ENCODE data around the gene THOC5. TPM values are rescaled to one million over a fixed set of nuclear protein-coding genes. Genes with fewer than 3 reads are reported as not detected.

Gene THOC5
- total RNA-seq, 1 donor from 2014 or later, result 30.3 TPM

GRCh38 chr22:29476116-29476515, 77.4 kb downstream of the THOC5 start:
- DNase-seq, result no peak

GRCh38 chr22:29475550-29475949, 78.0 kb downstream of the THOC5 start:
- no peak for DNase-seq

GRCh38 chr22:29473001-29473400, 80.6 kb downstream of the THOC5 start:
- no peak for DNase-seq

GRCh38 chr22:29470159-29470855, 83.2 kb downstream of the THOC5 start:
- peak; percentile 72 for DNase-seq

- no peak for DNase-seq
These were observed 83.8 kb downstream of the THOC5 start for GRCh38 chr22:29469755-29470154.

- DNase-seq, result no peak
These were observed 89.0 kb downstream of the THOC5 start for GRCh38 chr22:29464581-29464980.

- DNase-seq, result no peak
These were observed 89.9 kb downstream of the THOC5 start for GRCh38 chr22:29463629-29464028.

- DNase-seq, result no peak
These were observed 92.3 kb downstream of the THOC5 start for GRCh38 chr22:29461263-29461662.

GRCh38 chr22:29459773-29460172, 93.8 kb downstream of the THOC5 start:
- DNase-seq, result no peak

- DNase-seq, result no peak
These were observed 95.0 kb downstream of the THOC5 start for GRCh38 chr22:29458551-29458950.

GRCh38 chr22:29457730-29458129, 95.8 kb downstream of the THOC5 start:
- peak; percentile 38 for DNase-seq

- DNase-seq, result no peak
These were observed 97.3 kb downstream of the THOC5 start for GRCh38 chr22:29456211-29456671.

Other genes with a start within 250 kb of the THOC5 start
- 16.7 TPM for gene GAS2L1, start 247.1 kb downstream of the THOC5 start, total RNA-seq
- 12.3 TPM for gene RASL10A, start 238.1 kb downstream of the THOC5 start, total RNA-seq
- 34.7 TPM for gene AP1B1, start 165.2 kb downstream of the THOC5 start, total RNA-seq
- not detected for gene RFPL1, start 115.2 kb downstream of the THOC5 start, total RNA-seq
- 0.62 TPM for gene NEFH, start 73.5 kb downstream of the THOC5 start, total RNA-seq
- gene NIPSNAP1, start 27.4 kb upstream of the THOC5 start, total RNA-seq, result 24.9 TPM
- 41.4 TPM for gene NF2, start 49.9 kb upstream of the THOC5 start, total RNA-seq
- 0.21 TPM for gene CABP7, start 166.2 kb upstream of the THOC5 start, total RNA-seq
- gene ZMAT5, start 213.2 kb upstream of the THOC5 start, total RNA-seq, result 13.8 TPM
- 72.9 TPM for gene UQCR10, start 213.6 kb upstream of the THOC5 start, total RNA-seq